CD4-positive, CD25-positive, alpha-beta regulatory T cell (primary cell): ENCODE measurements around the gene DOK7. TPM values are rescaled to one million over a fixed set of nuclear protein-coding genes. Genes with fewer than 3 reads are reported as not detected.
A peak's percentile ranks its signal among the peaks of the same experiment; 100 is the strongest.

Experiments
- ATAC-seq, 2 donors: fragments of 150-1000 bp; cut with Tn5 transposase; one replicate each; pipeline ENCODE4 v1.10.0; 2021; ENCODE audit warnings: low read depth in 2 of 2, moderate number of reproducible peaks in 2 of 2, moderate library complexity in 1 of 2
- DNase-seq, 3 donors: peaks; one replicate each; pipeline versions ENCODE4 v3.0.0 to v3.0.0-alpha.2; 2012 to 2022; ENCODE audit warnings: mixed read lengths in 1 of 3
- H3K27ac ChIP-seq: one replicate; pipeline ENCODE4 v1.7.0; 2013; ENCODE audit warnings: mild to moderate bottlenecking, low read length; ENCODE audit not compliant: insufficient read depth, poor library complexity, severe bottlenecking
- H3K27me3 ChIP-seq: one replicate; pipeline ENCODE4 v1.7.0; 2013; ENCODE audit warnings: low read length; ENCODE audit not compliant: control insufficient read depth, insufficient read depth
- H3K36me3 ChIP-seq: one replicate; pipeline ENCODE4 v1.7.0; 2013; ENCODE audit warnings: mild to moderate bottlenecking, low read length, moderate library complexity; ENCODE audit not compliant: control insufficient read depth, insufficient read depth
- H3K4me1 ChIP-seq: 2 replicates; pipeline ENCODE4 v1.7.0; 2013; ENCODE audit warnings: mild to moderate bottlenecking, low read length; ENCODE audit not compliant: insufficient read depth, control insufficient read depth, poor library complexity, severe bottlenecking
- H3K4me3 ChIP-seq: one replicate; pipeline ENCODE4 v1.7.0; 2013; ENCODE audit warnings: low read depth, mild to moderate bottlenecking, low read length, moderate library complexity
- H3K9me3 ChIP-seq, 2 experiments: 1 replicate in 1 of 2; 2 replicates in 1 of 2; pipeline ENCODE4 v1.7.0; 2013; ENCODE audit warnings: low read length in 2 of 2, mild to moderate bottlenecking in 1 of 2, moderate library complexity in 1 of 2; ENCODE audit not compliant: control insufficient read depth in 2 of 2
- H3K27ac Mint-ChIP-seq, 3 donors: one replicate each; pipeline ENCODE4 v1.8.0; 2020 to 2022; ENCODE audit warnings: mild to moderate bottlenecking in 3 of 3, mixed read lengths in 3 of 3, moderate library complexity in 2 of 3
- H3K27me3 Mint-ChIP-seq: one replicate; pipeline ENCODE4 v1.8.0; 2022; ENCODE audit warnings: mild to moderate bottlenecking, mixed read lengths
- H3K36me3 Mint-ChIP-seq: one replicate; pipeline ENCODE4 v1.8.0; 2020; ENCODE audit warnings: mixed read lengths
- H3K4me1 Mint-ChIP-seq, 4 donors: one replicate each; pipeline ENCODE4 v1.8.0; 2020 to 2022; ENCODE audit warnings: mixed read lengths in 4 of 4, mild to moderate bottlenecking in 1 of 4
- H3K4me3 Mint-ChIP-seq, 4 donors: one replicate each; pipeline ENCODE4 v1.8.0; 2020 to 2022; ENCODE audit warnings: mild to moderate bottlenecking in 4 of 4, mixed read lengths in 4 of 4, moderate library complexity in 3 of 4
- H3K9me3 Mint-ChIP-seq, 7 donors: one replicate each; pipeline ENCODE4 v1.8.0; 2020 to 2022; ENCODE audit warnings: mixed read lengths in 7 of 7, mild to moderate bottlenecking in 3 of 7, moderate library complexity in 2 of 7
- polyA plus RNA-seq, 4 donors: library from polyadenylated mRNA; unstranded; fragments of 300-500 nt; fragmentation: Illumina TruSeq; gene quantifications; one replicate each; pipeline ENCODE4 v1.2.3, GENCODE V29; 2021
- total RNA-seq: library from RNA; stranded (reverse); gene quantifications from one replicate; pipeline ENCODE4 v1.2.3, GENCODE V29; 2022

The DOK7 gene
- total and polyA plus RNA-seq, 5 donors from 2014 or later, result 0.08 to 0.14 TPM; not detected in 3

- DNase-seq, result no peak
- Mint-ChIP-seq H3K36me3 (peaks cover 24% of the 10 kb centered on the region), H3K9me3 (peaks cover 0 to 1% (median 0%) of the 10 kb centered on the region in 7 donors), H3K27ac (no peak overlapping the region), H3K4me3 (peak overlapping the region in 1 of 4 donors; percentile 28), H3K4me1 (peaks cover 0 to 26% (median 12%) of the 10 kb centered on the region in 4 donors), H3K27me3 (no peaks in the 10 kb centered on the region)
- no peak overlapping the region for H3K4me3 ChIP-seq
- no peaks in the 10 kb centered on the region for H3K9me3 ChIP-seq
- no peaks in the 10 kb centered on the region for H3K27me3 ChIP-seq
- peaks cover under 1% of the 10 kb centered on the region for H3K4me1 ChIP-seq
- no peak overlapping the region for H3K27ac ChIP-seq
- H3K36me3 ChIP-seq, result peaks cover 67% of the 10 kb centered on the region
- no peak for ATAC-seq
These were observed 61.8 kb downstream of the DOK7 start for GRCh38 chr4:3524920-3525319.

- Mint-ChIP-seq H3K27me3 (no peaks in the 10 kb centered on the region), H3K4me1 (peaks cover 0 to 34% (median 15%) of the 10 kb centered on the region in 4 donors), H3K36me3 (peaks cover 17% of the 10 kb centered on the region), H3K27ac (no peak overlapping the region), H3K4me3 (no peak overlapping the region), H3K9me3 (peaks cover 0 to 1% (median 0%) of the 10 kb centered on the region in 7 donors)
- Histone ChIP-seq H3K4me3 (no peak overlapping the region), H3K4me1 (peaks cover 9% of the 10 kb centered on the region), H3K36me3 (peaks cover 58% of the 10 kb centered on the region), H3K27ac (no peak overlapping the region), H3K9me3 (no peaks in the 10 kb centered on the region), H3K27me3 (no peaks in the 10 kb centered on the region)
- DNase-seq (no peak), ATAC-seq (no peak)
These were observed 62.7 kb downstream of the DOK7 start for GRCh38 chr4:3525532-3526430.

- H3K27ac Mint-ChIP-seq, result peak overlapping the region in 1 of 3 donors; percentile 60
- H3K36me3 ChIP-seq, result peaks cover 52% of the 10 kb centered on the region
These were observed 63.4 kb downstream of the DOK7 start for GRCh38 chr4:3526456-3526855.

GRCh38 chr4:3527101-3527913 lies 64.2 kb downstream of the DOK7 start:
- Histone ChIP-seq H3K36me3 (peaks cover 44% of the 10 kb centered on the region), H3K4me3 (no peak overlapping the region), H3K9me3 (no peaks in the 10 kb centered on the region), H3K4me1 (peaks cover 21% of the 10 kb centered on the region), H3K27me3 (no peaks in the 10 kb centered on the region), H3K27ac (no peak overlapping the region)
- no peak for ATAC-seq
- Mint-ChIP-seq H3K27ac (no peak overlapping the region), H3K36me3 (peaks cover 13% of the 10 kb centered on the region), H3K4me1 (peaks cover 5 to 48% (median 26%) of the 10 kb centered on the region in 4 donors), H3K9me3 (no peaks in the 10 kb centered on the region), H3K27me3 (no peaks in the 10 kb centered on the region), H3K4me3 (peak overlapping the region in 1 of 4 donors; percentile 32)
- DNase-seq, result no peak

More at GRCh38 chr4:3526456-3526855, 63.4 kb downstream of the DOK7 start:
- H3K4me3 ChIP-seq, result no peak overlapping the region
- ATAC-seq (no peak), DNase-seq (no peak)
- Mint-ChIP-seq H3K36me3 (peaks cover 15% of the 10 kb centered on the region), H3K27me3 (no peaks in the 10 kb centered on the region), H3K9me3 (peaks cover 0 to under 1% (median 0%) of the 10 kb centered on the region in 7 donors), H3K4me1 (peaks cover 5 to 41% (median 21%) of the 10 kb centered on the region in 4 donors), H3K4me3 (peak overlapping the region in 1 of 4 donors; percentile 73)
- H3K9me3 ChIP-seq, result no peaks in the 10 kb centered on the region
- H3K27me3 ChIP-seq, result no peaks in the 10 kb centered on the region
- H3K27ac ChIP-seq, result no peak overlapping the region
- H3K4me1 ChIP-seq, result peaks cover 16% of the 10 kb centered on the region

- H3K27ac Mint-ChIP-seq, result no peak overlapping the region
- H3K4me3 Mint-ChIP-seq, result peak overlapping the region in 2 of 4 donors; percentile 19 to 32
- ATAC-seq, result no peak
- H3K27ac ChIP-seq, result no peak overlapping the region
- H3K27me3 ChIP-seq, result no peaks in the 10 kb centered on the region
- no peak overlapping the region for H3K4me3 ChIP-seq
- H3K9me3 ChIP-seq, result no peaks in the 10 kb centered on the region
- H3K4me1 ChIP-seq, result peaks cover 24% of the 10 kb centered on the region
- DNase-seq, result no peak
- H3K4me1 Mint-ChIP-seq, result peaks cover 5 to 52% (median 27%) of the 10 kb centered on the region in 4 donors
- H3K9me3 Mint-ChIP-seq, result no peaks in the 10 kb centered on the region
- peaks cover 13% of the 10 kb centered on the region for H3K36me3 Mint-ChIP-seq
- no peaks in the 10 kb centered on the region for H3K27me3 Mint-ChIP-seq
- peaks cover 39% of the 10 kb centered on the region for H3K36me3 ChIP-seq
These were observed 65.1 kb downstream of the DOK7 start for GRCh38 chr4:3527914-3528876.

GRCh38 chr4:3529363-3529762 lies 66.3 kb downstream of the DOK7 start:
- H3K9me3 ChIP-seq, result no peaks in the 10 kb centered on the region
- H3K27me3 ChIP-seq, result no peaks in the 10 kb centered on the region
- Mint-ChIP-seq H3K27ac (peak overlapping the region in 1 of 3 donors; percentile 47), H3K4me3 (peak overlapping the region in 3 of 4 donors; percentile 85 to 99 (median 99)), H3K36me3 (peaks cover 10% of the 10 kb centered on the region), H3K4me1 (peaks cover 5 to 56% (median 28%) of the 10 kb centered on the region in 4 donors), H3K27me3 (no peaks in the 10 kb centered on the region), H3K9me3 (no peaks in the 10 kb centered on the region)
- DNase-seq, result no peak
- ATAC-seq, result no peak
- H3K4me3 ChIP-seq, result no peak overlapping the region
- H3K4me1 ChIP-seq, result peaks cover 24% of the 10 kb centered on the region
- peaks cover 28% of the 10 kb centered on the region for H3K36me3 ChIP-seq
- no peak overlapping the region for H3K27ac ChIP-seq

GRCh38 chr4:3530051-3530450 lies 66.9 kb downstream of the DOK7 start:
- H3K9me3 ChIP-seq, result no peaks in the 10 kb centered on the region
- Mint-ChIP-seq H3K36me3 (peaks cover 6% of the 10 kb centered on the region), H3K4me3 (peak overlapping the region; percentile 85 to 99 (median 92)), H3K4me1 (peaks cover 5 to 56% (median 28%) of the 10 kb centered on the region in 4 donors), H3K27me3 (no peaks in the 10 kb centered on the region), H3K27ac (peak overlapping the region in 1 of 3 donors; percentile 47), H3K9me3 (peaks cover 0 to under 1% (median 0%) of the 10 kb centered on the region in 7 donors)
- H3K27me3 ChIP-seq, result no peaks in the 10 kb centered on the region
- H3K4me3 ChIP-seq, result peak overlapping the region; percentile 13
- peaks cover 24% of the 10 kb centered on the region for H3K4me1 ChIP-seq
- H3K27ac ChIP-seq, result no peak overlapping the region
- H3K36me3 ChIP-seq, result peaks cover 21% of the 10 kb centered on the region
- ATAC-seq (no peak), DNase-seq (no peak)
